Neural cell (in vitro differentiated cells): Measurements from ENCODE around the gene CDK6. TPM values are rescaled to one million over a fixed set of nuclear protein-coding genes. Genes with fewer than 3 reads are reported as not detected.

Experiments
- H2AFZ ChIP-seq: fragments of 200-600, 300-800 bp; sonication (generic), shearing (Covaris generic); 2 replicates; pipeline ENCODE4 v1.6.0; 2014; ENCODE audit warnings: low read depth, mild to moderate bottlenecking, antibody characterized with exemption, low read length, moderate library complexity
- H3F3A ChIP-seq: fragments of 200-600 bp; shearing (Covaris generic); 2 replicates; pipeline ENCODE4 v1.6.1; 2016; ENCODE audit warnings: mild to moderate bottlenecking, moderate library complexity, mixed read lengths, antibody characterized with exemption, low read length; ENCODE audit not compliant: insufficient read depth, poor library complexity, severe bottlenecking
- H3K27ac ChIP-seq: fragments of 200-600, 300-800 bp; sonication (generic), shearing (Covaris generic); 2 replicates; pipeline ENCODE4 v1.5.1; 2014; ENCODE audit warnings: mild to moderate bottlenecking, low read length, moderate library complexity
- H3K27me3 ChIP-seq: fragments of 300-800, 200-600 bp; sonication (generic), shearing (Covaris generic); 2 replicates; pipeline ENCODE4 v1.6.0; 2014; ENCODE audit warnings: mild to moderate bottlenecking, low read depth, low read length, moderate library complexity; ENCODE audit not compliant: insufficient read depth
- H3K36me3 ChIP-seq: fragments of 300-800, 200-600 bp; sonication (generic), shearing (Covaris generic); 2 replicates; pipeline ENCODE4 v1.5.1; 2014; ENCODE audit warnings: mild to moderate bottlenecking, antibody characterized with exemption, low read length, moderate library complexity; ENCODE audit not compliant: insufficient read depth
- H3K4me2 ChIP-seq: fragments of 300-800, 200-600 bp; sonication (generic), shearing (Covaris generic); 2 replicates; pipeline ENCODE4 v1.6.0; 2014; ENCODE audit warnings: mild to moderate bottlenecking, low read length
- H3K4me3 ChIP-seq: fragments of 300-800, 200-600 bp; sonication (generic), shearing (Covaris generic); 2 replicates; pipeline ENCODE4 v1.5.1; 2014; ENCODE audit warnings: mild to moderate bottlenecking, low read length, moderate library complexity
- H3K79me2 ChIP-seq: fragments of 200-600 bp; shearing (Covaris generic); replicated peaks from 2 replicates; pipeline ENCODE4 v1.6.0; 2014; ENCODE audit warnings: mild to moderate bottlenecking, low read length, moderate library complexity; ENCODE audit not compliant: insufficient read depth
- H3K9ac ChIP-seq: fragments of 300-800, 200-600 bp; sonication (generic), shearing (Covaris generic); 2 replicates; pipeline ENCODE4 v1.6.1; 2016; ENCODE audit warnings: mild to moderate bottlenecking, low read length, mixed read lengths
- H3K9me2 ChIP-seq: fragments of 200-600 bp; shearing (Covaris generic); 2 replicates; pipeline ENCODE4 v1.6.1; 2016; ENCODE audit warnings: mild to moderate bottlenecking, low read length, mixed read lengths; ENCODE audit not compliant: insufficient read depth
- H3K9me3 ChIP-seq: fragments of 200-600, 300-800 bp; sonication (generic), shearing (Covaris generic); 2 replicates; pipeline ENCODE4 v1.6.1; 2016; ENCODE audit warnings: mild to moderate bottlenecking, mixed run types, low read length, moderate library complexity, mixed read lengths
- H4K20me1 ChIP-seq: fragments of 200-600 bp; shearing (Covaris generic); 2 replicates; pipeline ENCODE4 v1.6.1; 2016; ENCODE audit warnings: mild to moderate bottlenecking, mixed run types; ENCODE audit not compliant: insufficient read depth
- EP300 ChIP-seq: fragments of 450-650 bp; conservative IDR thresholded peaks from 2 replicates; pipeline ENCODE4 v1.6.1; 2014; ENCODE audit warnings: antibody characterized with exemption, mild to moderate bottlenecking, moderate library complexity; ENCODE audit not compliant: poor library complexity, severe bottlenecking
- EZH2 ChIP-seq: fragments of 200-600, 300-800 bp; shearing (Covaris generic), sonication (generic); IDR thresholded peaks from 2 replicates; pipeline ENCODE4 v1.6.1; 2014; ENCODE audit warnings: antibody characterized with exemption, low read length, borderline replicate concordance, mild to moderate bottlenecking; ENCODE audit not compliant: insufficient read depth, poor library complexity, severe bottlenecking
- MXI1 ChIP-seq: fragments of 450-650 bp; conservative IDR thresholded peaks from 2 replicates; pipeline ENCODE4 v1.6.1; 2014; ENCODE audit warnings: antibody characterized with exemption, mild to moderate bottlenecking; ENCODE audit not compliant: poor library complexity, severe bottlenecking
- POLR2AphosphoS5 ChIP-seq: IDR thresholded peaks from 2 replicates; pipeline ENCODE4 v1.6.1; 2012
- RAD21 ChIP-seq: fragments of 450-650 bp; conservative IDR thresholded peaks from 2 replicates; pipeline ENCODE4 v1.6.1; 2014; ENCODE audit warnings: antibody characterized with exemption, mild to moderate bottlenecking, moderate library complexity
- SMC3 ChIP-seq: fragments of 450-650 bp; conservative IDR thresholded peaks from 2 replicates; pipeline ENCODE4 v1.6.1; 2014; ENCODE audit warnings: antibody characterized with exemption, mild to moderate bottlenecking, moderate library complexity; ENCODE audit not compliant: poor library complexity
- TAF1 ChIP-seq: IDR thresholded peaks from 2 replicates; pipeline ENCODE4 v1.6.1; 2012; ENCODE audit warnings: low read depth
- polyA plus RNA-seq: library from polyadenylated mRNA; depleted of rRNA; stranded (reverse); fragments of >200 nt; gene quantifications from 2 replicates; pipeline ENCODE4 v1.2.3, GENCODE V29; 2014
- TF ChIP-seq, protein P1 (sequence below): fragments of 450-650 bp; IDR thresholded peaks from 2 replicates; pipeline ENCODE4 v1.5.1; 2014; ENCODE audit warnings: antibody characterized with exemption, mild to moderate bottlenecking, moderate library complexity; ENCODE audit not compliant: poor library complexity, severe bottlenecking
- TF ChIP-seq, protein P2 (sequence below): IDR thresholded peaks from 2 replicates; pipeline ENCODE4 v1.6.1; 2012; ENCODE audit warnings: borderline replicate concordance

Gene CDK6
- polyA plus RNA-seq, 1 donor from 2014 or later, result 4.1 TPM

DNA sequence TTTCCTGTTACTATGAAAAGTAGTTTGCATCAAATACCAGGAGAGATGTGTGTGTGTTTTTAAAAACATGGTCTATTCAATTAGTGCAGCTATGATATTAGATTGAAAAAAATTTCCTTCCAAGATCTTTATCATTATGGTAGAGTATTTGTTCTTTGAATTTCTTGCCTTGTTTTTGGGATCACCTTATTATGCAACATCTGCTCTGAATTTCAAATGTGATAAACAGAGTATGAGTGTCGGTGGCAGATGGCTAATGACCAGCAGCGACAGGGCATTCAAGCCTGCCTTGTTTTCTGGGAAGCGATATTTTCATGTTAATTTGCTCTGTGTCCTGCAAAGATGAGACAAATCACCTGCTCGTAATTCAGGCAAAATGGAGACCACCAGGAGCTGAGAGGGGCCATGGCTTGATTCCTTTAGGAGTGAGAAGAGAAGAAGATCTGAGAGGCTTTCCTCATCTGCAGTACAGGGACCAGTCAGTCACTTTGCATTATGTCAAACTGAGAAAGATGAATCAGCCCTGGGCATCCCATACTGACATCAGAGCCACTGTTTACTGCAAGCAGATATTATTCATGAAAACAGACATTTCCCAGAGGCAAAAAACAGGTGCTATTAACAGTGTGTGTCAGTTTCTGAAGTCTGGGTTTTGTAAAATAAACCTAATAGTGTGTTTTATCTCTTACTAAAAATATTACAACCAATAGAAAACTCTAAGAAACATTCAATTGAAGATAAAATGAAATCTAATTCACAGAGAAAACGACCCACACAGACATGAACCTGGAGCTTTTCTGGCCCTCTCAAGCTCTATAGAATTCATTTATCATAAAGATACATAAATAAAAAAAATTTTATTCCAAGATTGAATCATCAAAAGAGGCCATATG lies 67.6 kb downstream of the CDK6 start:
- Histone ChIP-seq H3K9me2 (no peaks in the 10 kb centered on the region), H3K9ac (no peak overlapping the region), H3F3A (no peaks in the 10 kb centered on the region), H3K79me2 (no peaks in the 10 kb centered on the region), H3K36me3 (no peaks in the 10 kb centered on the region), H3K9me3 (no peaks in the 10 kb centered on the region), H3K27me3 (no peaks in the 10 kb centered on the region), H2AFZ (no peak overlapping the region), H3K27ac (no peak overlapping the region), H3K4me2 (no peak overlapping the region), H4K20me1 (no peaks in the 10 kb centered on the region), H3K4me3 (no peak overlapping the region)
- TF ChIP-seq, protein P1, sequence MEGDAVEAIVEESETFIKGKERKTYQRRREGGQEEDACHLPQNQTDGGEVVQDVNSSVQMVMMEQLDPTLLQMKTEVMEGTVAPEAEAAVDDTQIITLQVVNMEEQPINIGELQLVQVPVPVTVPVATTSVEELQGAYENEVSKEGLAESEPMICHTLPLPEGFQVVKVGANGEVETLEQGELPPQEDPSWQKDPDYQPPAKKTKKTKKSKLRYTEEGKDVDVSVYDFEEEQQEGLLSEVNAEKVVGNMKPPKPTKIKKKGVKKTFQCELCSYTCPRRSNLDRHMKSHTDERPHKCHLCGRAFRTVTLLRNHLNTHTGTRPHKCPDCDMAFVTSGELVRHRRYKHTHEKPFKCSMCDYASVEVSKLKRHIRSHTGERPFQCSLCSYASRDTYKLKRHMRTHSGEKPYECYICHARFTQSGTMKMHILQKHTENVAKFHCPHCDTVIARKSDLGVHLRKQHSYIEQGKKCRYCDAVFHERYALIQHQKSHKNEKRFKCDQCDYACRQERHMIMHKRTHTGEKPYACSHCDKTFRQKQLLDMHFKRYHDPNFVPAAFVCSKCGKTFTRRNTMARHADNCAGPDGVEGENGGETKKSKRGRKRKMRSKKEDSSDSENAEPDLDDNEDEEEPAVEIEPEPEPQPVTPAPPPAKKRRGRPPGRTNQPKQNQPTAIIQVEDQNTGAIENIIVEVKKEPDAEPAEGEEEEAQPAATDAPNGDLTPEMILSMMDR, result no peak
- TF ChIP-seq TAF1 (no peak), POLR2AphosphoS5 (no peak), RAD21 (no peak), EP300 (no peak)
- TF ChIP-seq, protein P2, sequence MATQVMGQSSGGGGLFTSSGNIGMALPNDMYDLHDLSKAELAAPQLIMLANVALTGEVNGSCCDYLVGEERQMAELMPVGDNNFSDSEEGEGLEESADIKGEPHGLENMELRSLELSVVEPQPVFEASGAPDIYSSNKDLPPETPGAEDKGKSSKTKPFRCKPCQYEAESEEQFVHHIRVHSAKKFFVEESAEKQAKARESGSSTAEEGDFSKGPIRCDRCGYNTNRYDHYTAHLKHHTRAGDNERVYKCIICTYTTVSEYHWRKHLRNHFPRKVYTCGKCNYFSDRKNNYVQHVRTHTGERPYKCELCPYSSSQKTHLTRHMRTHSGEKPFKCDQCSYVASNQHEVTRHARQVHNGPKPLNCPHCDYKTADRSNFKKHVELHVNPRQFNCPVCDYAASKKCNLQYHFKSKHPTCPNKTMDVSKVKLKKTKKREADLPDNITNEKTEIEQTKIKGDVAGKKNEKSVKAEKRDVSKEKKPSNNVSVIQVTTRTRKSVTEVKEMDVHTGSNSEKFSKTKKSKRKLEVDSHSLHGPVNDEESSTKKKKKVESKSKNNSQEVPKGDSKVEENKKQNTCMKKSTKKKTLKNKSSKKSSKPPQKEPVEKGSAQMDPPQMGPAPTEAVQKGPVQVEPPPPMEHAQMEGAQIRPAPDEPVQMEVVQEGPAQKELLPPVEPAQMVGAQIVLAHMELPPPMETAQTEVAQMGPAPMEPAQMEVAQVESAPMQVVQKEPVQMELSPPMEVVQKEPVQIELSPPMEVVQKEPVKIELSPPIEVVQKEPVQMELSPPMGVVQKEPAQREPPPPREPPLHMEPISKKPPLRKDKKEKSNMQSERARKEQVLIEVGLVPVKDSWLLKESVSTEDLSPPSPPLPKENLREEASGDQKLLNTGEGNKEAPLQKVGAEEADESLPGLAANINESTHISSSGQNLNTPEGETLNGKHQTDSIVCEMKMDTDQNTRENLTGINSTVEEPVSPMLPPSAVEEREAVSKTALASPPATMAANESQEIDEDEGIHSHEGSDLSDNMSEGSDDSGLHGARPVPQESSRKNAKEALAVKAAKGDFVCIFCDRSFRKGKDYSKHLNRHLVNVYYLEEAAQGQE, result no peak

DNA sequence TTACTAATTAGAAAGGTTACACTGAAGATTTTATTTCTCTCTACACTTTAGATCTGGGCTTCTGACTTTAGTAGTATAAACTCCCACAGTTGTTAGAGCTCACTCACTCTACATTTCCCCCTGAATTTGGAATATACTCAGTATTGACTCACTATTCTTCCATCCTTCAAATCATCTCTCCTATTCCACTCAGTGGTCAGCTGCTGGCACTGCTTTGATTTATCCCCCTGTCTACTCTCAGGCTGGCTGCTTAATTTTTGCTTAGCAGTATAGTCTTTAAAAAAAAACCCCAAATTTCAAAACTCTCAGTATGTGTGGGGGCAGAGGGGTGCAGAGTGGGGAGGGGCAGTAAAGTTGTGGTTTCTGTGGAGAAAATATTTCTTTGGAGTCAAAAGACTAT lies 68.9 kb downstream of the CDK6 start:
- H3K4me3 ChIP-seq, result no peak overlapping the region
- no peaks in the 10 kb centered on the region for H4K20me1 ChIP-seq
- no peaks in the 10 kb centered on the region for H3K79me2 ChIP-seq
- no peak overlapping the region for H3K9ac ChIP-seq
- no peaks in the 10 kb centered on the region for H3K9me3 ChIP-seq
- H2AFZ ChIP-seq, result no peak overlapping the region
- no peak overlapping the region for H3K27ac ChIP-seq
- no peaks in the 10 kb centered on the region for H3K9me2 ChIP-seq
- H3F3A ChIP-seq, result no peaks in the 10 kb centered on the region
- no peak for TF ChIP-seq SMC3
- TF ChIP-seq, protein P1, result no peak
- TF ChIP-seq EZH2, result no peak
- TF ChIP-seq, protein P2, result no peak
- no peak for TF ChIP-seq POLR2AphosphoS5
- no peak for TF ChIP-seq MXI1
- TF ChIP-seq RAD21, result no peak
- TF ChIP-seq TAF1, result no peak
- no peak for TF ChIP-seq EP300
- H3K36me3 ChIP-seq, result no peaks in the 10 kb centered on the region
- no peak overlapping the region for H3K4me2 ChIP-seq
- H3K27me3 ChIP-seq, result no peaks in the 10 kb centered on the region
